Neuronal stem cell (in vitro differentiated cells): ENCODE measurements around the gene IMMT.

Experiments
- DNase-seq: peaks from one replicate; pipeline ENCODE4 v3.0.0-alpha.2; 2013; ENCODE audit warnings: low spot score
- H2AFZ ChIP-seq: one replicate; pipeline ENCODE4 v1.6.1; 2013; ENCODE audit warnings: mild to moderate bottlenecking, low read length, inconsistent platforms
- H2AK5ac ChIP-seq: 2 replicates; pipeline ENCODE4 v1.6.1; 2013; ENCODE audit warnings: low read depth, mild to moderate bottlenecking, inconsistent platforms, low read length, moderate library complexity, mixed read lengths
- H2BK120ac ChIP-seq: 2 replicates; pipeline ENCODE4 v1.6.1; 2013; ENCODE audit warnings: low read depth, mild to moderate bottlenecking, inconsistent platforms, low read length, moderate library complexity, mixed read lengths
- H2BK12ac ChIP-seq: one replicate; pipeline ENCODE4 v1.6.1; 2013; ENCODE audit warnings: low read length, inconsistent platforms
- H2BK15ac ChIP-seq: 2 replicates; pipeline ENCODE4 v1.6.1; 2013; ENCODE audit warnings: mild to moderate bottlenecking, low read length, inconsistent platforms, mixed read lengths
- H2BK5ac ChIP-seq: one replicate; pipeline ENCODE4 v1.6.1; 2013; ENCODE audit warnings: inconsistent platforms, mild to moderate bottlenecking, low read length, moderate library complexity
- H3K14ac ChIP-seq: one replicate; pipeline ENCODE4 v1.6.1; 2013; ENCODE audit warnings: low read length, inconsistent platforms
- H3K18ac ChIP-seq: 2 replicates; pipeline ENCODE4 v1.6.1; 2013; ENCODE audit warnings: low read length, inconsistent platforms
- H3K23ac ChIP-seq: 2 replicates; pipeline ENCODE4 v1.6.1; 2013; ENCODE audit warnings: low read depth, mild to moderate bottlenecking, mixed read lengths, low read length, inconsistent platforms; ENCODE audit not compliant: poor library complexity
- H3K27ac ChIP-seq: replicated peaks from 3 replicates; pipeline ENCODE4 v1.5.1; 2013; ENCODE audit warnings: low read length, inconsistent platforms
- H3K27me3 ChIP-seq, 3 experiments: 2 replicates each; pipeline ENCODE4 v1.6.1; 2013; ENCODE audit warnings: low read length in 3 of 3, mild to moderate bottlenecking in 2 of 3, inconsistent platforms in 1 of 3, low read depth in 1 of 3, mixed read lengths in 1 of 3, moderate library complexity in 1 of 3; ENCODE audit not compliant: control insufficient read depth in 3 of 3, insufficient read depth in 3 of 3
- H3K36me3 ChIP-seq, 2 donors: replicated peaks in 1 of 2; 2 replicates each; pipeline ENCODE4 v1.6.1; 2013; ENCODE audit warnings: low read length in 2 of 2; ENCODE audit not compliant: control insufficient read depth in 2 of 2, insufficient read depth in 2 of 2
- H3K4ac ChIP-seq: 2 replicates; pipeline ENCODE4 v1.6.1; 2013; ENCODE audit warnings: inconsistent platforms, mild to moderate bottlenecking, low read length, moderate library complexity
- H3K4me1 ChIP-seq, 2 donors: 1 replicate in 1 of 2; 2 replicates in 1 of 2; pipeline ENCODE4 v1.6.1; 2013; ENCODE audit warnings: low read length in 2 of 2, low read depth in 1 of 2; ENCODE audit not compliant: control insufficient read depth in 2 of 2, insufficient read depth in 1 of 2
- H3K4me2 ChIP-seq: one replicate; pipeline ENCODE4 v1.6.1; 2013; ENCODE audit warnings: mild to moderate bottlenecking, low read length, inconsistent platforms; ENCODE audit not compliant: insufficient read depth, poor library complexity, severe bottlenecking
- H3K4me3 ChIP-seq, 2 donors: 2 replicates each; pipeline ENCODE4 v1.5.1; 2013; ENCODE audit warnings: low read length in 2 of 2, mild to moderate bottlenecking in 2 of 2, inconsistent platforms in 1 of 2, moderate library complexity in 1 of 2
- H3K79me1 ChIP-seq: one replicate; pipeline ENCODE4 v1.6.1; 2013; ENCODE audit warnings: low read depth, mild to moderate bottlenecking, inconsistent platforms, low read length, moderate library complexity
- H3K9ac ChIP-seq: one replicate; pipeline ENCODE4 v1.6.1; 2013; ENCODE audit warnings: mild to moderate bottlenecking, low read depth, low read length, inconsistent platforms; ENCODE audit not compliant: poor library complexity
- H3K9me3 ChIP-seq, 2 donors: replicated peaks in 1 of 2; 2 replicates each; pipeline versions ENCODE3 to v1.6.1; 2013; ENCODE audit warnings: low read length in 2 of 2, mild to moderate bottlenecking in 2 of 2, inconsistent platforms in 1 of 2, low read depth in 1 of 2, mixed read lengths in 1 of 2, moderate library complexity in 1 of 2; ENCODE audit not compliant: control insufficient read depth in 2 of 2, insufficient read depth in 1 of 2
- H4K8ac ChIP-seq: one replicate; pipeline ENCODE4 v1.6.1; 2013; ENCODE audit warnings: low read depth, mild to moderate bottlenecking, inconsistent platforms, low read length, moderate library complexity
- H4K91ac ChIP-seq: one replicate; pipeline ENCODE4 v1.6.1; 2013; ENCODE audit warnings: low read length, low read depth, mild to moderate bottlenecking, inconsistent platforms; ENCODE audit not compliant: poor library complexity
- WGBS, 2 donors: extraction: QIAGEN DNeasy Blood & Tissue Kit; methylation state at CpG; one replicate each; pipeline ENCODE4 v1.1.7; 2013; ENCODE audit warnings: missing lambda C conversion rate in 2 of 2, mixed read lengths in 1 of 2; ENCODE audit not compliant: insufficient read length in 2 of 2, insufficient replicate concordance in 1 of 2; ENCODE audit errors: extremely low coverage in 2 of 2; 5-methylcytosine and 5-hydroxymethylcytosine counted together

The IMMT gene

GRCh38 chr2:86233436-86233835 is 38.2 kb upstream of the IMMT start:
- Histone ChIP-seq H3K14ac (no peak overlapping the region), H3K36me3 (no peaks in the 10 kb centered on the region), H3K4me3 (no peak overlapping the region), H2BK12ac (no peak overlapping the region), H3K23ac (no peak overlapping the region), H3K4me2 (no peak overlapping the region), H4K8ac (no peak overlapping the region), H3K4me1 (peaks cover 22 to 32% of the 10 kb centered on the region in 2 donors), H2AFZ (peak overlapping the region; percentile 46), H3K27ac (no peak overlapping the region), H2BK15ac (no peak overlapping the region), H3K79me1 (no peaks in the 10 kb centered on the region), H3K4ac (no peak overlapping the region), H2AK5ac (no peak overlapping the region), H3K18ac (no peak overlapping the region), H3K27me3 (no peaks in the 10 kb centered on the region), H2BK5ac (no peak overlapping the region), H3K9me3 (no peaks in the 10 kb centered on the region), H3K9ac (no peak overlapping the region), H2BK120ac (no peak overlapping the region), H4K91ac (no peak overlapping the region)
- no CpG with 5 or more reads among the region's 4 CpGs for WGBS, 2 donors
- no peak for DNase-seq

GRCh38 chr2:86232910-86233309 is 37.6 kb upstream of the IMMT start:
- no peak overlapping the region for H3K9ac ChIP-seq
- H2BK12ac ChIP-seq = no peak overlapping the region
- H4K91ac ChIP-seq = no peak overlapping the region
- no peaks in the 10 kb centered on the region for H3K79me1 ChIP-seq
- no peak overlapping the region for H2BK15ac ChIP-seq
- no peaks in the 10 kb centered on the region for H3K27me3 ChIP-seq
- no peak overlapping the region for H2BK120ac ChIP-seq
- no peak overlapping the region for H2BK5ac ChIP-seq
- no peak overlapping the region for H2AK5ac ChIP-seq
- no peak overlapping the region for H3K4ac ChIP-seq
- H3K18ac ChIP-seq = no peak overlapping the region
- no peak overlapping the region for H3K23ac ChIP-seq
- no CpG with 5 or more reads among the region's 6 CpGs for WGBS, 2 donors
- no peak overlapping the region for H3K4me2 ChIP-seq
- H3K36me3 ChIP-seq = no peaks in the 10 kb centered on the region
- H3K4me1 ChIP-seq = peaks cover 22 to 32% of the 10 kb centered on the region in 2 donors
- H3K4me3 ChIP-seq = no peak overlapping the region
- no peak overlapping the region for H2AFZ ChIP-seq
- H3K27ac ChIP-seq = no peak overlapping the region
- H3K9me3 ChIP-seq = no peaks in the 10 kb centered on the region
- H3K14ac ChIP-seq = no peak overlapping the region
- no peak for DNase-seq
- H4K8ac ChIP-seq = no peak overlapping the region

GRCh38 chr2:86232373-86232784 is 37.1 kb upstream of the IMMT start:
- Histone ChIP-seq H4K8ac (no peak overlapping the region), H2BK5ac (peak overlapping the region; percentile 87), H4K91ac (no peak overlapping the region), H3K9ac (no peak overlapping the region), H2AFZ (no peak overlapping the region), H3K4me3 (no peak overlapping the region), H3K27ac (no peak overlapping the region), H3K4me2 (no peak overlapping the region), H3K36me3 (no peaks in the 10 kb centered on the region), H2BK120ac (no peak overlapping the region), H2BK15ac (no peak overlapping the region), H2AK5ac (peak overlapping the region; percentile 88), H3K14ac (no peak overlapping the region), H3K27me3 (no peaks in the 10 kb centered on the region), H2BK12ac (peak overlapping the region; percentile 75), H3K9me3 (no peaks in the 10 kb centered on the region), H3K23ac (peak overlapping the region; percentile 38), H3K18ac (no peak overlapping the region), H3K4me1 (peaks cover 22 to 32% of the 10 kb centered on the region in 2 donors), H3K79me1 (no peaks in the 10 kb centered on the region), H3K4ac (no peak overlapping the region)
- no CpG with 5 or more reads among the region's 15 CpGs for WGBS, 2 donors
- DNase-seq = no peak

- Histone ChIP-seq H2AK5ac (peak overlapping the region; percentile 88), H2AFZ (no peak overlapping the region), H2BK12ac (peak overlapping the region; percentile 75), H3K27ac (no peak overlapping the region), H3K4me2 (no peak overlapping the region), H2BK120ac (no peak overlapping the region), H3K14ac (peak overlapping the region; percentile 73), H3K36me3 (no peaks in the 10 kb centered on the region), H3K23ac (peak overlapping the region; percentile 38), H3K4me1 (peaks cover 22 to 32% of the 10 kb centered on the region in 2 donors), H3K27me3 (no peaks in the 10 kb centered on the region), H4K8ac (no peak overlapping the region), H3K9me3 (no peaks in the 10 kb centered on the region), H3K4ac (no peak overlapping the region), H2BK5ac (peak overlapping the region; percentile 87), H2BK15ac (no peak overlapping the region), H3K18ac (peak overlapping the region; percentile 60), H4K91ac (no peak overlapping the region), H3K79me1 (no peaks in the 10 kb centered on the region), H3K9ac (no peak overlapping the region), H3K4me3 (no peak overlapping the region)
- no CpG with 5 or more reads among the region's 13 CpGs for WGBS, 2 donors
- DNase-seq = no peak
These were observed 36.6 kb upstream of the IMMT start for GRCh38 chr2:86231680-86232372.
